GM12872 (cell line): ENCODE measurements around the gene AKAP10.
A peak's percentile ranks its signal among the peaks of the same experiment; 100 is the strongest.

Source experiments
- TF ChIP-seq, protein P1 (sequence below): IDR thresholded peaks from 3 replicates; pipeline ENCODE4 v1.5.1; 2011; ENCODE audit warnings: low read depth, mild to moderate bottlenecking, low read length, moderate library complexity; ENCODE audit not compliant: insufficient read depth

The AKAP10 gene

GRCh38 chr17:20009302-20010098, 31.9 kb upstream of the AKAP10 start, which contains the start of gene SPECC1:
Gene SPECC1, plus strand, starts transcription at chr17:20009359. Its CDS starts 87,293 bp downstream, at chr17:20096652.
- TF ChIP-seq, protein P1, sequence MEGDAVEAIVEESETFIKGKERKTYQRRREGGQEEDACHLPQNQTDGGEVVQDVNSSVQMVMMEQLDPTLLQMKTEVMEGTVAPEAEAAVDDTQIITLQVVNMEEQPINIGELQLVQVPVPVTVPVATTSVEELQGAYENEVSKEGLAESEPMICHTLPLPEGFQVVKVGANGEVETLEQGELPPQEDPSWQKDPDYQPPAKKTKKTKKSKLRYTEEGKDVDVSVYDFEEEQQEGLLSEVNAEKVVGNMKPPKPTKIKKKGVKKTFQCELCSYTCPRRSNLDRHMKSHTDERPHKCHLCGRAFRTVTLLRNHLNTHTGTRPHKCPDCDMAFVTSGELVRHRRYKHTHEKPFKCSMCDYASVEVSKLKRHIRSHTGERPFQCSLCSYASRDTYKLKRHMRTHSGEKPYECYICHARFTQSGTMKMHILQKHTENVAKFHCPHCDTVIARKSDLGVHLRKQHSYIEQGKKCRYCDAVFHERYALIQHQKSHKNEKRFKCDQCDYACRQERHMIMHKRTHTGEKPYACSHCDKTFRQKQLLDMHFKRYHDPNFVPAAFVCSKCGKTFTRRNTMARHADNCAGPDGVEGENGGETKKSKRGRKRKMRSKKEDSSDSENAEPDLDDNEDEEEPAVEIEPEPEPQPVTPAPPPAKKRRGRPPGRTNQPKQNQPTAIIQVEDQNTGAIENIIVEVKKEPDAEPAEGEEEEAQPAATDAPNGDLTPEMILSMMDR = peak; percentile 88; the same call in 1 of the 3 replicates

DNA sequence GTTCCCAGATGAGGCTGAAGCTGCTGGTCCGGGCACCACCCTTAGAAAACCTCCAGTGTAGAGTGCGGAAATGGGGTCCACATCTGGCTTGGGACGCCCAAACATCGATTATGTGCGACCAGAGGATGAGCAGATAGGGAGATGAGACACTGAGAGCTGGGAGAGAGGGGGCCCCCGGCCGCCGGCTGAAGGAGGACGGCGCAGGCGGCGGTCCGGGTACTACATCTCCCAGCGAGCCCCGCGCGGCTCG, 31.3 kb upstream of the AKAP10 start:
- TF ChIP-seq, protein P1 = no peak; the same call in 1 of the 3 replicates

- TF ChIP-seq, protein P1 = no peak
These were observed 30.8 kb upstream of the AKAP10 start for GRCh38 chr17:20008242-20009051.

GRCh38 chr17:19996502-19996901, 18.9 kb upstream of the AKAP10 start:
- TF ChIP-seq, protein P1 = no peak

GRCh38 chr17:19996086-19996485, 18.5 kb upstream of the AKAP10 start:
- TF ChIP-seq, protein P1 = no peak

GRCh38 chr17:19992803-19993713, 15.4 kb upstream of the AKAP10 start:
- TF ChIP-seq, protein P1 = peak; percentile 68

- TF ChIP-seq, protein P1 = no peak
These were observed 13.7 kb upstream of the AKAP10 start for GRCh38 chr17:19991252-19991885.
